K562 (cell line): Measurements from ENCODE around the gene IMP4. TPM values are rescaled to one million over a fixed set of nuclear protein-coding genes. Genes with fewer than 3 reads are reported as not detected.

Experiments
- ATAC-seq: fragments of 200-7000 bp; cut with Tn5 transposase; 3 replicates; pipeline ENCODE4 v1.9.1; 2020; ENCODE audit warnings: moderate library complexity
- BruUV-seq: library from RNA; stranded (reverse); fragments of 400-500 nt; replicated peaks from 2 replicates; lab custom pipeline; 2021; lab: Mats Ljungman, UMichigan
- CTCF ChIA-PET: fragments of 300-600 bp; formaldehyde crosslinking; extraction: SDS; loops from one replicate; lab custom pipeline; 2021; ENCODE audit warnings: low intra/inter-chr PET ratio; lab: Yijun Ruan, JAX
- POLR2A ChIA-PET: fragments of 300-600, 350-650 bp; sonication (Branson Sonifier 250); formaldehyde crosslinking; extraction: SDS; loops from one replicate; lab custom pipeline; 2021; ENCODE audit warnings: antibody characterized with exemption, inconsistent platforms; lab: Yijun Ruan, JAX
- DNase-seq, 4 experiments: peaks; one replicate each; pipeline versions ENCODE4 v3.0.0 to v3.0.0-alpha.2; 2011 to 2018; ENCODE audit warnings: low spot score in 3 of 4, mixed read lengths in 3 of 4; ENCODE audit errors: extremely low read depth in 1 of 4
- FAIRE-seq: peaks from 2 replicates; lab custom pipeline; 2011; peaks lifted over from hg19 to GRCh38; lab: Jason Lieb, UNC
- H2AFZ ChIP-seq: 2 replicates; pipeline ENCODE4 v1.6.0; 2011; ENCODE audit warnings: low read depth, low read length, control low read depth, inconsistent platforms
- H3K27ac ChIP-seq: fragments of 200-600 bp; 3 replicates; pipeline ENCODE4 v1.8.0; 2011; ENCODE audit warnings: low read depth, mild to moderate bottlenecking, control low read depth, inconsistent platforms, low read length, moderate library complexity, mixed read lengths; ENCODE audit errors: extremely low read depth
- H3K27me3 ChIP-seq, 2 experiments: fragments of 300-600 bp in 1 of 2; 2 replicates in 1 of 2; 3 replicates in 1 of 2; pipeline versions ENCODE4 v1.6.0 to v1.8.0; 2011; ENCODE audit warnings: inconsistent platforms in 2 of 2, low read length in 2 of 2, mild to moderate bottlenecking in 1 of 2, mixed read lengths in 1 of 2, moderate library complexity in 1 of 2; ENCODE audit not compliant: control insufficient read depth in 2 of 2, insufficient read depth in 2 of 2
- H3K36me3 ChIP-seq: fragments of 300-600 bp; 3 replicates; pipeline ENCODE4 v1.8.0; 2011; ENCODE audit warnings: mild to moderate bottlenecking, low read length, inconsistent platforms; ENCODE audit not compliant: control insufficient read depth, insufficient read depth
- H3K4me1 ChIP-seq, 2 experiments: fragments of 200-600 bp in 1 of 2; replicated peaks in 1 of 2; 2 replicates in 1 of 2; 3 replicates in 1 of 2; pipeline versions ENCODE4 v1.5.1 to v1.8.0; 2011; ENCODE audit warnings: inconsistent platforms in 2 of 2, low read length in 2 of 2, mild to moderate bottlenecking in 1 of 2, mixed read lengths in 1 of 2, moderate library complexity in 1 of 2; ENCODE audit not compliant: control insufficient read depth in 2 of 2, insufficient read depth in 2 of 2
- H3K4me2 ChIP-seq: 2 replicates; pipeline ENCODE4 v1.6.1; 2011; ENCODE audit warnings: low read length, control low read depth, inconsistent platforms, mixed read lengths; ENCODE audit not compliant: insufficient read depth
- H3K4me3 ChIP-seq: fragments of 200-600 bp; sonication (generic), shearing (Covaris generic); 2 replicates; pipeline ENCODE4 v1.5.1; 2016; ENCODE audit warnings: control low read depth, inconsistent platforms
- H3K79me2 ChIP-seq: fragments of 200-600 bp; 3 replicates; pipeline ENCODE4 v1.8.0; 2011; ENCODE audit warnings: low read length, inconsistent platforms; ENCODE audit not compliant: control insufficient read depth, insufficient read depth
- H3K9ac ChIP-seq, 2 experiments: 2 replicates each; pipeline versions ENCODE4 v1.6.0 to v1.6.1; 2011; ENCODE audit warnings: low read depth in 2 of 2, low read length in 2 of 2, control low read depth in 1 of 2, inconsistent platforms in 1 of 2, mild to moderate bottlenecking in 1 of 2, mixed read lengths in 1 of 2; ENCODE audit not compliant: insufficient read depth in 1 of 2
- H3K9me1 ChIP-seq: one replicate; pipeline ENCODE4 v1.6.0; 2011; ENCODE audit warnings: inconsistent platforms, mild to moderate bottlenecking, low read length, moderate library complexity; ENCODE audit not compliant: control insufficient read depth, insufficient read depth
- H3K9me3 ChIP-seq: replicated peaks from 2 replicates; pipeline ENCODE4 v1.5.1; 2011; ENCODE audit warnings: low read depth, low read length, inconsistent platforms; ENCODE audit not compliant: control insufficient read depth, insufficient read depth
- H4K20me1 ChIP-seq: replicated peaks from 2 replicates; pipeline ENCODE4 v1.6.1; 2011; ENCODE audit warnings: low read length, inconsistent platforms, mixed read lengths; ENCODE audit not compliant: control insufficient read depth, insufficient read depth
- POLR3A ChIP-seq: IDR thresholded peaks from 2 replicates; pipeline ENCODE4 v1.6.1; 2011; ENCODE audit warnings: borderline replicate concordance, mild to moderate bottlenecking, moderate library complexity; ENCODE audit not compliant: insufficient read length, insufficient read depth; ENCODE audit errors: extremely low read depth
- SRSF9 ChIP-seq: fragments of 200-400 bp; formaldehyde crosslinking; IDR thresholded peaks from 2 replicates; pipeline ENCODE4 v1.6.1; 2017; ENCODE audit warnings: low read depth, low read length, borderline replicate concordance
- ZNF124 ChIP-seq: sonication (generic); formaldehyde crosslinking; IDR thresholded peaks from 2 replicates; pipeline ENCODE4 v1.8.1; 2022; ENCODE audit warnings: missing genetic modification reagents
- ZNF398 ChIP-seq: fragments of 250-450 bp; sonication (Bioruptor Pico); IDR thresholded peaks from 2 replicates; pipeline ENCODE4 v1.8.0; 2021; ENCODE audit warnings: moderate library complexity, mild to moderate bottlenecking, inconsistent platforms
- ZNF551 ChIP-seq: fragments of 250-450 bp; sonication (Bioruptor Pico); IDR thresholded peaks from 2 replicates; pipeline ENCODE4 v1.5.0; 2021; ENCODE audit warnings: mild to moderate bottlenecking, moderate library complexity
- ZNF77 ChIP-seq: fragments of 250-450 bp; sonication (Bioruptor Pico); IDR thresholded peaks from 2 replicates; pipeline ENCODE4 v1.5.0; 2020
- WGBS: fragments of 100-300 bp; shearing (Covaris generic); methylation state at CpG from one replicate; pipeline ENCODE4 v1.1.6; 2016; ENCODE audit warnings: low coverage, mixed read lengths; ENCODE audit not compliant: insufficient coverage; ENCODE audit errors: missing lambda C conversion rate; 5-methylcytosine and 5-hydroxymethylcytosine counted together
- in situ Hi-C: fragments of 300-500 bp; cut with MboI; formaldehyde crosslinking; loops from 4 replicates; pipeline ENCODE4 v1.15.0; 2018; ENCODE audit warnings: inconsistent platforms, mixed read lengths
- intact Hi-C: fragments of 100-400 bp; cut with micrococcal nuclease; formaldehyde crosslinking; loops from 2 replicates; pipeline ENCODE4 v1.14.2; 2022
- polyA plus RNA-seq, 8 experiments: library from polyadenylated mRNA; depleted of rRNA in 4 of 8; stranded (reverse) in 5 of 8; unstranded in 3 of 8; fragments of >200 nt; fragmentation: Nextera tagmentation in 2 of 8; fragmentation: Illumina TruSeq in 1 of 8; extraction: Ambion mirVana in 2 of 8; extraction: Trizol in 1 of 8; gene quantifications; 2 replicates each; pipeline versions ENCODE4 v1.2.1 to v1.2.3, GENCODE V29; 2011 to 2014; ENCODE audit warnings: inconsistent platforms in 1 of 8, missing spikeins in 1 of 8
- total RNA-seq, 7 experiments: library from RNA; depleted of rRNA in 6 of 7; stranded (reverse); fragments of >200 nt in 6 of 7; fragmentation: Illumina TruSeq in 2 of 7; extraction: Trizol in 2 of 7; gene quantifications; 2 replicates each; pipeline versions ENCODE4 v1.2.1 to v1.2.3, GENCODE V29; 2011 to 2021; ENCODE audit warnings: low replicate concordance in 1 of 7
- TF ChIP-seq, protein P1 (sequence below): fragments of 250-450 bp; sonication (Bioruptor Pico); IDR thresholded peaks from 2 replicates; pipeline ENCODE4 v1.4.0; 2020; ENCODE audit warnings: borderline replicate concordance
- TF ChIP-seq, protein P2 (sequence below): fragments of 450-650 bp; formaldehyde crosslinking; IDR thresholded peaks from 2 replicates; pipeline ENCODE4 v1.4.0; 2022; ENCODE audit warnings: missing genetic modification characterization
- TF ChIP-seq, protein P3 (sequence below): IDR thresholded peaks from 2 replicates; pipeline ENCODE4 v1.6.1; 2011; ENCODE audit warnings: borderline replicate concordance, low read depth, mild to moderate bottlenecking, moderate library complexity, low read length; ENCODE audit not compliant: insufficient read depth, poor library complexity, severe bottlenecking

The IMP4 gene
- total and polyA plus RNA-seq, 9 of the 15 experiments (the other 6 are each of a cell fraction or from before 2014, with no cell fraction given), result 35.4 to 209 (median 100.0) TPM

DNA sequence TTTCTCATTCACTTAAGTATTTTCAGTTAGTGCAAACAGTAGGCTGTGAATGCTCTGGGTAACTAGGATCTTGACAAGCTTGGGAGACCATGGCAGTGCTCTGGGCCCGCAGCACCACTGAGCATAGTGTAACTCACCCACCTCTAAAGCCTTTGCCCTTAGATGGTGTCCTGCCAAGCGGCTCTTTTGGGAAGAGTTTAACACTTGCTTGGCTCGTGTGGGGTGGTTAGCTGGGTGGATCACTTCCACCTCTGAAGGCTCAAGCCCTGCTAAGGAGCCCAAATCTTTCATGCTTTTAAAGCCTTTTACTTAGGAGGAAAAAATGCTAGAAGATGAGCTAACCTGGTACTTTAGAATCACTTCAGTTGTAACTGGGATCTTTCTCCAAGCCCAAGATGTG, 47.1 kb downstream of the IMP4 start:
- no peak for TF ChIP-seq ZNF551
- TF ChIP-seq, protein P1, sequence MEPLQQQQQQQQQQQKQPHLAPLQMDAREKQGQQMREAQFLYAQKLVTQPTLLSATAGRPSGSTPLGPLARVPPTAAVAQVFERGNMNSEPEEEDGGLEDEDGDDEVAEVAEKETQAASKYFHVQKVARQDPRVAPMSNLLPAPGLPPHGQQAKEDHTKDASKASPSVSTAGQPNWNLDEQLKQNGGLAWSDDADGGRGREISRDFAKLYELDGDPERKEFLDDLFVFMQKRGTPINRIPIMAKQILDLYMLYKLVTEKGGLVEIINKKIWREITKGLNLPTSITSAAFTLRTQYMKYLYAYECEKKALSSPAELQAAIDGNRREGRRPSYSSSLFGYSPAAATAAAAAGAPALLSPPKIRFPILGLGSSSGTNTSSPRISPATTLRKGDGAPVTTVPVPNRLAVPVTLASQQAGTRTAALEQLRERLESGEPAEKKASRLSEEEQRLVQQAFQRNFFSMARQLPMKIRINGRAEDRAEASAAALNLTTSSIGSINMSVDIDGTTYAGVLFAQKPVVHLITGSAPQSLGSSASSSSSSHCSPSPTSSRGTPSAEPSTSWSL, result no peak
- TF ChIP-seq POLR3A, result no peak
- no peak for TF ChIP-seq ZNF398
- TF ChIP-seq SRSF9, result no peak
- no peak for TF ChIP-seq ZNF124
- TF ChIP-seq, protein P2, sequence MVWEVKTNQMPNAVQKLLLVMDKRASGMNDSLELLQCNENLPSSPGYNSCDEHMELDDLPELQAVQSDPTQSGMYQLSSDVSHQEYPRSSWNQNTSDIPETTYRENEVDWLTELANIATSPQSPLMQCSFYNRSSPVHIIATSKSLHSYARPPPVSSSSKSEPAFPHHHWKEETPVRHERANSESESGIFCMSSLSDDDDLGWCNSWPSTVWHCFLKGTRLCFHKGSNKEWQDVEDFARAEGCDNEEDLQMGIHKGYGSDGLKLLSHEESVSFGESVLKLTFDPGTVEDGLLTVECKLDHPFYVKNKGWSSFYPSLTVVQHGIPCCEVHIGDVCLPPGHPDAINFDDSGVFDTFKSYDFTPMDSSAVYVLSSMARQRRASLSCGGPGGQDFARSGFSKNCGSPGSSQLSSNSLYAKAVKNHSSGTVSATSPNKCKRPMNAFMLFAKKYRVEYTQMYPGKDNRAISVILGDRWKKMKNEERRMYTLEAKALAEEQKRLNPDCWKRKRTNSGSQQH (CRISPR knock-in tag), result no peak
- no peak for TF ChIP-seq ZNF77 (CRISPR knock-in tag)
- TF ChIP-seq, protein P3, sequence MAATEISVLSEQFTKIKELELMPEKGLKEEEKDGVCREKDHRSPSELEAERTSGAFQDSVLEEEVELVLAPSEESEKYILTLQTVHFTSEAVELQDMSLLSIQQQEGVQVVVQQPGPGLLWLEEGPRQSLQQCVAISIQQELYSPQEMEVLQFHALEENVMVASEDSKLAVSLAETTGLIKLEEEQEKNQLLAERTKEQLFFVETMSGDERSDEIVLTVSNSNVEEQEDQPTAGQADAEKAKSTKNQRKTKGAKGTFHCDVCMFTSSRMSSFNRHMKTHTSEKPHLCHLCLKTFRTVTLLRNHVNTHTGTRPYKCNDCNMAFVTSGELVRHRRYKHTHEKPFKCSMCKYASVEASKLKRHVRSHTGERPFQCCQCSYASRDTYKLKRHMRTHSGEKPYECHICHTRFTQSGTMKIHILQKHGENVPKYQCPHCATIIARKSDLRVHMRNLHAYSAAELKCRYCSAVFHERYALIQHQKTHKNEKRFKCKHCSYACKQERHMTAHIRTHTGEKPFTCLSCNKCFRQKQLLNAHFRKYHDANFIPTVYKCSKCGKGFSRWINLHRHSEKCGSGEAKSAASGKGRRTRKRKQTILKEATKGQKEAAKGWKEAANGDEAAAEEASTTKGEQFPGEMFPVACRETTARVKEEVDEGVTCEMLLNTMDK, result no peak
- TF ChIP-seq, all 486 proteins: peak for 0
- FAIRE-seq (no peak), DNase-seq (no peak), ATAC-seq (no peak)
- Histone ChIP-seq H4K20me1 (no peaks in the 10 kb centered on the region), H3K4me2 (no peak overlapping the region), H3K9me3 (no peaks in the 10 kb centered on the region), H3K4me1 (peaks cover 12 to 18% of the 10 kb centered on the region in 2 experiments; a peak in 4 of 5 replicates), H3K36me3 (no peaks in the 10 kb centered on the region), H3K9ac (no peak overlapping the region), H3K27me3 (no peaks in the 10 kb centered on the region), H3K4me3 (no peak overlapping the region), H3K27ac (no peak overlapping the region), H2AFZ (no peak overlapping the region), H3K9me1 (no peaks in the 10 kb centered on the region), H3K79me2 (no peaks in the 10 kb centered on the region)
- in situ Hi-C loops (loop anchor here (25.0 kb wide), 1 partner anchor 198 kb away; the partner anchor contains the start of gene CFC1), intact Hi-C loops (no loop called here)
- no TSS peak for BruUV-seq
- 39% methylated on average over 3 of the region's 3 CpGs for WGBS
- POLR2A ChIA-PET, result interaction anchor here (1.6 to 2.2 kb wide), 2 partner anchors 11 to 13 kb away, joined by 5 to 6 read pairs; no protein-coding TSS in a partner anchor
- CTCF ChIA-PET, result no interaction called here
